ENCODE results near the gene MAGI2. TPM values are rescaled to one million over a fixed set of nuclear protein-coding genes. Genes with fewer than 3 reads are reported as not detected.

The MAGI2 gene
- total RNA-seq, 3 donors from 2014 or later: 0.10 to 0.16 (median 0.14) TPM

GRCh38 chr7:78413568-78413967, 1039.9 kb downstream of the MAGI2 start:
- ATAC-seq (no peak), DNase-seq (no peak)
- no peaks in the 10 kb centered on the region for H3K4me1 Mint-ChIP-seq (ENCODE audit: low read depth)

GRCh38 chr7:78412216-78412858, 1041.1 kb downstream of the MAGI2 start:
- no peak overlapping the region for H3K4me3 Mint-ChIP-seq
- H3K4me1 Mint-ChIP-seq (ENCODE audit: low read depth): no peaks in the 10 kb centered on the region

More at GRCh38 chr7:78413568-78413967, 1039.9 kb downstream of the MAGI2 start:
- H3K27me3 Mint-ChIP-seq (ENCODE audit: low read depth): peaks cover 2% of the 10 kb centered on the region
- H3K36me3 Mint-ChIP-seq (ENCODE audit: insufficient read depth): no peaks in the 10 kb centered on the region
- H3K4me3 Mint-ChIP-seq: no peak overlapping the region
- peaks cover 4% of the 10 kb centered on the region for H3K9me3 Mint-ChIP-seq

GRCh38 chr7:78407031-78407430, 1046.4 kb downstream of the MAGI2 start:
- ATAC-seq (no peak), DNase-seq (no peak)
- Mint-ChIP-seq H3K4me3 (no peak overlapping the region), H3K4me1 (ENCODE audit: low read depth) (no peaks in the 10 kb centered on the region), H3K9me3 (no peaks in the 10 kb centered on the region), H3K36me3 (ENCODE audit: insufficient read depth) (no peaks in the 10 kb centered on the region), H3K27me3 (ENCODE audit: low read depth) (peaks cover 2% of the 10 kb centered on the region)

More at GRCh38 chr7:78412216-78412858, 1041.1 kb downstream of the MAGI2 start:
- Mint-ChIP-seq H3K27me3 (ENCODE audit: low read depth) (peaks cover 2% of the 10 kb centered on the region), H3K9me3 (peaks cover 4% of the 10 kb centered on the region), H3K36me3 (ENCODE audit: insufficient read depth) (no peaks in the 10 kb centered on the region)
- DNase-seq (no peak), ATAC-seq (no peak)

- no peaks in the 10 kb centered on the region for H3K9me3 Mint-ChIP-seq
- DNase-seq (no peak), ATAC-seq (no peak)
- H3K36me3 Mint-ChIP-seq (ENCODE audit: insufficient read depth): no peaks in the 10 kb centered on the region
- H3K4me3 Mint-ChIP-seq: no peak overlapping the region
- peaks cover 2% of the 10 kb centered on the region for H3K27me3 Mint-ChIP-seq (ENCODE audit: low read depth)
- no peaks in the 10 kb centered on the region for H3K4me1 Mint-ChIP-seq (ENCODE audit: low read depth)
These were observed 1046.9 kb downstream of the MAGI2 start for GRCh38 chr7:78406531-78406930.

- H3K36me3 Mint-ChIP-seq (ENCODE audit: insufficient read depth): no peaks in the 10 kb centered on the region
- ATAC-seq (no peak), DNase-seq (no peak)
- no peaks in the 10 kb centered on the region for H3K4me1 Mint-ChIP-seq (ENCODE audit: low read depth)
- H3K27me3 Mint-ChIP-seq (ENCODE audit: low read depth): no peaks in the 10 kb centered on the region
- no peaks in the 10 kb centered on the region for H3K9me3 Mint-ChIP-seq
- H3K4me3 Mint-ChIP-seq: no peak overlapping the region
These were observed 1051.4 kb downstream of the MAGI2 start for GRCh38 chr7:78402096-78402495.

GRCh38 chr7:78400038-78400437, 1053.4 kb downstream of the MAGI2 start:
- no peaks in the 10 kb centered on the region for H3K4me1 Mint-ChIP-seq (ENCODE audit: low read depth)
- no peaks in the 10 kb centered on the region for H3K27me3 Mint-ChIP-seq (ENCODE audit: low read depth)
- ATAC-seq (no peak), DNase-seq (no peak)
- H3K4me3 Mint-ChIP-seq: no peak overlapping the region
- H3K36me3 Mint-ChIP-seq (ENCODE audit: insufficient read depth): no peaks in the 10 kb centered on the region
- H3K9me3 Mint-ChIP-seq: no peaks in the 10 kb centered on the region

GRCh38 chr7:78399033-78399769, 1054.3 kb downstream of the MAGI2 start:
- no peak for ATAC-seq
- DNase-seq: no peak
- Mint-ChIP-seq H3K27me3 (ENCODE audit: low read depth) (no peaks in the 10 kb centered on the region), H3K36me3 (ENCODE audit: insufficient read depth) (no peaks in the 10 kb centered on the region), H3K4me3 (no peak overlapping the region), H3K4me1 (ENCODE audit: low read depth) (no peaks in the 10 kb centered on the region), H3K9me3 (no peaks in the 10 kb centered on the region)

GRCh38 chr7:78398576-78398975, 1054.9 kb downstream of the MAGI2 start:
- DNase-seq (no peak), ATAC-seq (no peak)
- H3K9me3 Mint-ChIP-seq: no peaks in the 10 kb centered on the region
- H3K36me3 Mint-ChIP-seq (ENCODE audit: insufficient read depth): no peaks in the 10 kb centered on the region
- H3K4me3 Mint-ChIP-seq: no peak overlapping the region
- no peaks in the 10 kb centered on the region for H3K27me3 Mint-ChIP-seq (ENCODE audit: low read depth)
- no peaks in the 10 kb centered on the region for H3K4me1 Mint-ChIP-seq (ENCODE audit: low read depth)

GRCh38 chr7:78398081-78398480, 1055.4 kb downstream of the MAGI2 start:
- DNase-seq (no peak), ATAC-seq (no peak)
- Mint-ChIP-seq H3K27me3 (ENCODE audit: low read depth) (no peaks in the 10 kb centered on the region), H3K4me3 (no peak overlapping the region), H3K4me1 (ENCODE audit: low read depth) (no peaks in the 10 kb centered on the region), H3K9me3 (no peaks in the 10 kb centered on the region), H3K36me3 (ENCODE audit: insufficient read depth) (no peaks in the 10 kb centered on the region)

GRCh38 chr7:78396210-78396609, 1057.3 kb downstream of the MAGI2 start:
- H3K4me3 Mint-ChIP-seq: no peak overlapping the region
- ATAC-seq (no peak), DNase-seq (no peak)
- H3K4me1 Mint-ChIP-seq (ENCODE audit: low read depth): no peaks in the 10 kb centered on the region
- no peaks in the 10 kb centered on the region for H3K36me3 Mint-ChIP-seq (ENCODE audit: insufficient read depth)
- H3K9me3 Mint-ChIP-seq: no peaks in the 10 kb centered on the region
- no peaks in the 10 kb centered on the region for H3K27me3 Mint-ChIP-seq (ENCODE audit: low read depth)

GRCh38 chr7:78395298-78396036, 1058.0 kb downstream of the MAGI2 start:
- H3K36me3 Mint-ChIP-seq (ENCODE audit: insufficient read depth): no peaks in the 10 kb centered on the region

GRCh38 chr7:78389022-78389421, 1064.4 kb downstream of the MAGI2 start:
- no peak overlapping the region for H3K4me3 Mint-ChIP-seq
- H3K4me1 Mint-ChIP-seq (ENCODE audit: low read depth): no peaks in the 10 kb centered on the region
- ATAC-seq: no peak
- DNase-seq: no peak
- H3K36me3 Mint-ChIP-seq (ENCODE audit: insufficient read depth): no peaks in the 10 kb centered on the region
- no peaks in the 10 kb centered on the region for H3K27me3 Mint-ChIP-seq (ENCODE audit: low read depth)
- no peaks in the 10 kb centered on the region for H3K9me3 Mint-ChIP-seq

More at GRCh38 chr7:78395298-78396036, 1058.0 kb downstream of the MAGI2 start:
- ATAC-seq (no peak), DNase-seq (no peak)
- Mint-ChIP-seq H3K27me3 (ENCODE audit: low read depth) (no peaks in the 10 kb centered on the region), H3K9me3 (no peaks in the 10 kb centered on the region), H3K4me1 (ENCODE audit: low read depth) (no peaks in the 10 kb centered on the region), H3K4me3 (no peak overlapping the region)

- DNase-seq (no peak), ATAC-seq (no peak)
- Mint-ChIP-seq H3K9me3 (no peaks in the 10 kb centered on the region), H3K4me3 (no peak overlapping the region), H3K27me3 (ENCODE audit: low read depth) (no peaks in the 10 kb centered on the region), H3K4me1 (ENCODE audit: low read depth) (no peaks in the 10 kb centered on the region), H3K36me3 (ENCODE audit: insufficient read depth) (no peaks in the 10 kb centered on the region)
These were observed 1066.9 kb downstream of the MAGI2 start for GRCh38 chr7:78386520-78386919.

GRCh38 chr7:78383096-78383880, 1070.2 kb downstream of the MAGI2 start:
- Mint-ChIP-seq H3K4me3 (no peak overlapping the region), H3K27me3 (ENCODE audit: low read depth) (no peaks in the 10 kb centered on the region)
- no peak for ATAC-seq

More at GRCh38 chr7:78383096-78383880, 1070.2 kb downstream of the MAGI2 start:
- DNase-seq: no peak
- Mint-ChIP-seq H3K4me1 (ENCODE audit: low read depth) (no peaks in the 10 kb centered on the region), H3K36me3 (ENCODE audit: insufficient read depth) (no peaks in the 10 kb centered on the region), H3K9me3 (peaks cover 4% of the 10 kb centered on the region)
